GM12873 (cell line): ENCODE results near the gene FGF12.

ENCODE experiments used
- TF ChIP-seq, protein P1 (sequence below): IDR thresholded peaks from 2 replicates; pipeline ENCODE4 v1.5.1; 2012; ENCODE audit warnings: low read depth, mild to moderate bottlenecking, moderate library complexity, low read length, control low read depth; ENCODE audit not compliant: insufficient read depth; ENCODE audit errors: missing control alignments

FGF12 gene

DNA sequence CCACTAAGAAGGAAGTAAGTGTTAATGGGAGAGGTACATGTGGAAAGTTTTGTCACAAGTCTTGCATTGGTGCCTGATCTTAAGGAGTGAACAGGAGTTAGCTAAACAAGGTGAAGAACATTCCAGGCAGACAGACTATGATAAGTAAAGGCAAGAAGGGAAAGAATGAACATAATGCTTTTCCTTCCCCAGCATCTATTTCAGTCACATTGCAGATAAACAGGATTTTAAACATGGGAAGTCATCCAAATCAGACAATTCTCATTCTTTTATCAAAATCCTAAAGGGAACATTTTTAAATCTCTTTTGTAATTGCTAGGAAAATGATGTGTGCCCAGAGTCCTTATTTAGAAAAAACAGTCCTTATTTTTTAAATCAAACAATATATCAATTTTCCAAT lies 424.6 kb downstream of the FGF12 start:
- TF ChIP-seq, protein P1, sequence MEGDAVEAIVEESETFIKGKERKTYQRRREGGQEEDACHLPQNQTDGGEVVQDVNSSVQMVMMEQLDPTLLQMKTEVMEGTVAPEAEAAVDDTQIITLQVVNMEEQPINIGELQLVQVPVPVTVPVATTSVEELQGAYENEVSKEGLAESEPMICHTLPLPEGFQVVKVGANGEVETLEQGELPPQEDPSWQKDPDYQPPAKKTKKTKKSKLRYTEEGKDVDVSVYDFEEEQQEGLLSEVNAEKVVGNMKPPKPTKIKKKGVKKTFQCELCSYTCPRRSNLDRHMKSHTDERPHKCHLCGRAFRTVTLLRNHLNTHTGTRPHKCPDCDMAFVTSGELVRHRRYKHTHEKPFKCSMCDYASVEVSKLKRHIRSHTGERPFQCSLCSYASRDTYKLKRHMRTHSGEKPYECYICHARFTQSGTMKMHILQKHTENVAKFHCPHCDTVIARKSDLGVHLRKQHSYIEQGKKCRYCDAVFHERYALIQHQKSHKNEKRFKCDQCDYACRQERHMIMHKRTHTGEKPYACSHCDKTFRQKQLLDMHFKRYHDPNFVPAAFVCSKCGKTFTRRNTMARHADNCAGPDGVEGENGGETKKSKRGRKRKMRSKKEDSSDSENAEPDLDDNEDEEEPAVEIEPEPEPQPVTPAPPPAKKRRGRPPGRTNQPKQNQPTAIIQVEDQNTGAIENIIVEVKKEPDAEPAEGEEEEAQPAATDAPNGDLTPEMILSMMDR, result no peak

DNA sequence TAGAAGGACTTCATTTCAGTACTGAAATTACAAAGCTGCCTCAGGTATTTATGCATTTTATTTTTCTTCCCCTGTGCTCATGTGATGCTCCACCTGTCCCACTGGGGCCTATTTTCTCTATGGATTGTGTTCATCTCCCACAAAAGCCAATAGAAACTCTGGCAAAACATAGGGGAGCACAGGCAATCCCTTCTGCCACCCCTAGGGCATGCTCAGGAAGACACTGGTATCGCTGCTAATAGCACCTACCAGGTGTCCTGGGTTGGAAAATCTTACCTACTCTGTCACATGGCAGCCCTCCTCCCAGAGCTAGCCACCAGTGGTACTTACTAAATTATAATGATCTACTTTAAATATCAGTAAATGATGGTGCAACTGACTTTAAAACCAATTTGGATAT lies 427.4 kb downstream of the FGF12 start:
- TF ChIP-seq, protein P1, result peak; percentile 4

DNA sequence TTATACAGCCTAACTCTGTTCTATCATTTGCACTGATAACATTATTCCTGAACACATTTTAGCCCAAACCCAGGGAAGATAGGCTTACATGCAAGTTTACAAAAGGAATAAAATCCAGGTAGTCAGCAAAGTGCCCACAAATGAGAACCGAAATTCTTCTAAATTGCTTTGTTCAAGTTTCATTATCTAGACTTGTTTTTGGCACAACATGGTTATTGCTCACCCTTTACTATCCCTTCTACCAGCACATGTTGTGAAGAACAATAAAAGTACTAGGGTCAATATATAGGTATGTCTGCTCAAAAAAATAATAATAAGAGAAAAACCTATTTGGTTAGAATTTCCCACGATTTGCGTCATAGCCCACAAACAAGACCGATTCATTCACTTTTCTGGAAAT lies 430.5 kb downstream of the FGF12 start:
- TF ChIP-seq, protein P1, result no peak

DNA sequence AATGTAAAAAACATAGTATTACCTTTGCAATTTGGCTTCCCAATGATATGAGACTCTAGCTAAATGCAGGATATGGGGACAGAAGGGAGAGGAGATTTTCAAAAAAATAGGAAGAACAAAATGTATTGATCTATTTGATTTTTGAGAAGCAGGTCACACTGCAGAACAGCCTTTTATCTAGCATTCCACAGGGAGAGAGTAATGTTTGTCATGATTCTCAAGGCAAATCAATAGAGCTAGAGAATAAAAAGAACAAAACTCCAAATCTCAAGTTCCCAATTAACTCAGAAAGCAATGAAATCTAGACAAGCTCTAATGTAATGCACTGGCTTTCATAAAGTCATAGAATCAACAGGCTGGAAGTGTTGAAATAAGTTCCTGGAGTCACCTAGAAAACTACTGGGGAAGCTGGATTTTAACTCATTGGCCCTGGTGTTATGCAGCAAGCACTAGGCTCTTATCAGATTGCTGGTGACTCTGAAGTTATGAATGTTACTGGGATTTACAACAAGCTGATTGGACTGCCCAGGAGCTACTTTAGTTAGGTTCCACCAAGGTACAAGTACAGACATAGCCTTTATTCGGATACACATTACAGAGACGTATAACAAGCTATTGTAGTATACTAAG lies 442.8 kb downstream of the FGF12 start:
- TF ChIP-seq, protein P1, result no peak

DNA sequence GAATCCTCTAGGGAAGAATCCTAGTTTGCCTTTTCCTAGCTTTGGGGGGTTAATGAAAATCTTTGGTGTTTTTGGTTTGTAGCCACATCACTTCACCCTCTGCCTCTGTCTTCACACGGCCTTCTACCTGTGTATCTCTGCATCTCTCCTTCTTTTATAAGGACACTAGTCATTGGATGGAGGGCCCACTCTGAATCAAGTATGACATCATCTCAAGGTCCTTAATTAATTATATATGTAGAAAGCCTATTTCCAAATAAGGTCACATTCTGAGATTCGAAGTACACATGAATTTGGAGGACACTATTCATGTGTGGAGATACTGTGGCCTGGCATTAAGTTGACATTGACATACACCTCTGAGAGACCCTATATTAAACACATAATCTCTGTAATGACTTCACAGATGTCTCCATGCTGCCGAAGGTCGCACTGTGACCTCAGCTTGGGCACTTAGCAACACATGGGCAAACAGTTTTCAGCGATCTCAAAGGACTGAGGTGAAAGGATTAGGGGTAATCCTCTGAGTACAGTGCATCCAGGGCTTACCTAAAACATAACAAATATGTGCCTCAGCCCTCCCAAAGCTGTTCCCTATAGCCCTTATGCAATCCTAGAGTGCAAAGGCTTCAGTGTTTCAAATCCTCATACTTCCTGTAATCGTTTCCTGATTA lies 446.0 kb downstream of the FGF12 start:
- TF ChIP-seq, protein P1, result no peak

DNA sequence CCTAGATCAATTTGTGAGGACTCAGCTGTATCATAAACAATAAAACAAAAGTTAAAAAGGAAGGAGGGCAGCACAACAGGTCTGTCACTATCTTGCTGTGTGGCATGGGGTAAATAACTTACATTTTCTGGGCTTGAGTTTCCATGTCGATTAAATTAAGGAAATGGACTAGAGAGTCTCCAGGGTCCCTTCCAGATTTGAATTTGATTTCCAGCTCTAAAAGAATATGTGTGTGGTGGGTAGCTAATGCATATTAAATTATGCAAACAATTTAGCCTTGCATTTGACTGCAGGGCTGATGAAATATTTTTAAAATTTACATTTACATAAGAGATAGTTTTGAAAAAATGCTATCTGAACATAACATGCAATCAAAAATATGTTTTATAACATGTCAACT lies 447.7 kb downstream of the FGF12 start:
- TF ChIP-seq, protein P1, result no peak

DNA sequence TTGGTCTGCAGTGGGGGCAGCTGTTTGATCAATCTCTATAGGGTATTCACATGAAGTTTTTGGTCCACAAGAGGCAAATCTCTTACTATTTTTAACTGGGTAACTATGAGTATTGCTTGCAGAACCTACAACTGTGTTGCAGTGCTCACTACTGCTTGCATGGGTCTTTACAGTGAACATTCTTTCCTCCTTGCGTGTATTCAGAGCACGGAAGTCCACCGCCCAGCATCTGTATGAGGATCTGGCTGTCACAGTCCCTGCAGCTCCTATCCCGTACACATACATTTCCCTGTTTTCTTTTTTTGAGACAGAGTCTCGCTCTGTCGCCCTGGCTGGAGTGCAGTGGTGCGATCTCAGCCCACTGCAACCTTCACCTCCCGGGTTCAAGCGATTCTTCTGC lies 449.9 kb downstream of the FGF12 start:
- TF ChIP-seq, protein P1, result no peak
